IMR-90 (cell line): ENCODE results near the gene IFNA16. TPM values are rescaled to one million over a fixed set of nuclear protein-coding genes. Genes with fewer than 3 reads are reported as not detected.

ENCODE experiments used
- ATAC-seq: fragments of 200-7000 bp; cut with Tn5 transposase; 2 replicates; pipeline ENCODE4 v1.9.1; 2020; ENCODE audit warnings: low read depth, mild to moderate bottlenecking, moderate library complexity
- BruUV-seq: library from RNA; stranded (reverse); fragments of 400-500 nt; replicated peaks from 2 replicates; lab custom pipeline; 2021; lab: Mats Ljungman, UMichigan
- CTCF ChIA-PET: fragments of 300-600 bp; formaldehyde crosslinking; extraction: SDS; loops from one replicate; lab custom pipeline; 2021; ENCODE audit warnings: antibody characterized with exemption; lab: Yijun Ruan, JAX
- POLR2A ChIA-PET: fragments of 300-600 bp; sonication (Branson Sonifier 250); formaldehyde crosslinking; loops from one replicate; lab custom pipeline; 2022; ENCODE audit warnings: antibody characterized with exemption; ENCODE audit not compliant: unreplicated experiment; lab: Charles Lee
- DNase-seq: peaks from one replicate; pipeline ENCODE4 v3.0.0; 2013
- H2AFZ ChIP-seq: replicated peaks from 2 replicates; pipeline ENCODE3; 2013; ENCODE audit warnings: low read length, mild to moderate bottlenecking; ENCODE audit not compliant: poor library complexity
- H2AK5ac ChIP-seq: 2 replicates; pipeline ENCODE4 v1.6.1; 2013; ENCODE audit warnings: low read depth, low read length, inconsistent platforms
- H2AK9ac ChIP-seq: replicated peaks from 2 replicates; pipeline ENCODE3; 2013; ENCODE audit warnings: mild to moderate bottlenecking, low read depth, low read length, moderate library complexity; ENCODE audit not compliant: poor library complexity
- H2BK120ac ChIP-seq: 2 replicates; pipeline ENCODE4 v1.6.1; 2013; ENCODE audit warnings: low read depth, low read length, inconsistent platforms
- H2BK15ac ChIP-seq: 3 replicates; pipeline ENCODE4 v1.6.1; 2013; ENCODE audit warnings: low read depth, low read length, inconsistent platforms
- H2BK20ac ChIP-seq: 2 replicates; pipeline ENCODE4 v1.6.1; 2013; ENCODE audit warnings: low read depth, mild to moderate bottlenecking, inconsistent platforms, low read length, moderate library complexity
- H2BK5ac ChIP-seq: 2 replicates; pipeline ENCODE4 v1.6.1; 2013; ENCODE audit warnings: mild to moderate bottlenecking, low read depth, low read length, inconsistent platforms; ENCODE audit not compliant: poor library complexity, severe bottlenecking
- H3K14ac ChIP-seq: replicated peaks from 2 replicates; pipeline ENCODE4 v1.6.1; 2013; ENCODE audit warnings: low read depth, low read length, inconsistent platforms
- H3K18ac ChIP-seq: 2 replicates; pipeline ENCODE4 v1.6.1; 2013; ENCODE audit warnings: low read depth, low read length, control low read depth
- H3K23ac ChIP-seq: 2 replicates; pipeline ENCODE4 v1.6.1; 2013; ENCODE audit warnings: low read depth, low read length, inconsistent platforms
- H3K27ac ChIP-seq: 2 replicates; pipeline ENCODE4 v1.5.1; 2013; ENCODE audit warnings: mild to moderate bottlenecking, control low read depth, low read length; ENCODE audit not compliant: insufficient read depth
- H3K27me3 ChIP-seq: 2 replicates; pipeline ENCODE4 v1.6.1; 2013; ENCODE audit warnings: low read length; ENCODE audit not compliant: control insufficient read depth, insufficient read depth
- H3K36me3 ChIP-seq: 2 replicates; pipeline ENCODE4 v1.6.1; 2013; ENCODE audit warnings: low read length, mixed read lengths; ENCODE audit not compliant: control insufficient read depth, insufficient read depth
- H3K4ac ChIP-seq: 2 replicates; pipeline ENCODE4 v1.6.1; 2013; ENCODE audit warnings: low read depth, low read length, inconsistent platforms
- H3K4me1 ChIP-seq: 2 replicates; pipeline ENCODE4 v1.6.1; 2013; ENCODE audit warnings: low read length, mixed read lengths; ENCODE audit not compliant: control insufficient read depth, insufficient read depth
- H3K4me2 ChIP-seq: 2 replicates; pipeline ENCODE4 v1.6.1; 2013; ENCODE audit warnings: low read depth, mild to moderate bottlenecking, control low read depth, low read length, moderate library complexity
- H3K4me3 ChIP-seq: 2 replicates; pipeline ENCODE4 v1.5.1; 2013; ENCODE audit warnings: low read depth, mild to moderate bottlenecking, control low read depth, low read length, moderate library complexity; ENCODE audit not compliant: insufficient read depth
- H3K56ac ChIP-seq: 2 replicates; pipeline ENCODE4 v1.6.1; 2013; ENCODE audit warnings: low read length, inconsistent platforms; ENCODE audit not compliant: insufficient read depth; ENCODE audit errors: extremely low read depth
- H3K79me1 ChIP-seq, 2 experiments: 2 replicates each; pipeline ENCODE4 v1.6.1; 2013; ENCODE audit warnings: low read length in 2 of 2, inconsistent platforms in 1 of 2, low read depth in 1 of 2
- H3K9ac ChIP-seq: 2 replicates; pipeline ENCODE4 v1.6.1; 2013; ENCODE audit warnings: low read depth, low read length, control low read depth
- H3K9me1 ChIP-seq: 2 replicates; pipeline ENCODE4 v1.6.1; 2013; ENCODE audit warnings: low read length, inconsistent platforms; ENCODE audit not compliant: insufficient read depth
- H3K9me3 ChIP-seq: 2 replicates; pipeline ENCODE4 v1.6.1; 2013; ENCODE audit warnings: low read length; ENCODE audit not compliant: control insufficient read depth, insufficient read depth
- H4K20me1 ChIP-seq: 2 replicates; pipeline ENCODE4 v1.6.1; 2013; ENCODE audit warnings: low read length, inconsistent platforms; ENCODE audit not compliant: insufficient read depth
- H4K5ac ChIP-seq: 2 replicates; pipeline ENCODE4 v1.6.1; 2013; ENCODE audit warnings: mild to moderate bottlenecking, low read depth, low read length, control low read depth
- H4K8ac ChIP-seq, 2 experiments: 2 replicates each; pipeline ENCODE4 v1.6.1; 2013; ENCODE audit warnings: low read depth in 2 of 2, low read length in 2 of 2, control low read depth in 1 of 2, inconsistent platforms in 1 of 2
- H4K91ac ChIP-seq: 2 replicates; pipeline ENCODE4 v1.6.1; 2013; ENCODE audit warnings: low read depth, low read length, inconsistent platforms; ENCODE audit not compliant: insufficient read depth
- MXI1 ChIP-seq: IDR thresholded peaks from 2 replicates; pipeline ENCODE4 v1.6.1; 2012; ENCODE audit warnings: low read depth, mild to moderate bottlenecking, low read length, moderate library complexity, borderline replicate concordance
- NFE2L2 ChIP-seq: fragments of 150-350 bp; IDR thresholded peaks from 2 replicates; pipeline ENCODE4 v1.6.1; 2016; ENCODE audit warnings: low read depth, mild to moderate bottlenecking, low read length
- RAD21 ChIP-seq: IDR thresholded peaks from 2 replicates; pipeline ENCODE4 v1.6.1; 2012; ENCODE audit warnings: low read length, improper control_type of control experiment
- RFX5 ChIP-seq: IDR thresholded peaks from 2 replicates; pipeline ENCODE4 v1.8.0; 2012; ENCODE audit warnings: low read depth, mild to moderate bottlenecking, low read length, moderate library complexity
- WGBS, 2 experiments: methylation state at CpG; one replicate each; pipeline versions ENCODE4 v1.1.5 to v1.1.7; 2013; ENCODE audit warnings: missing lambda C conversion rate in 2 of 2; ENCODE audit not compliant: insufficient read length in 1 of 2; ENCODE audit errors: extremely low coverage in 2 of 2; 5-methylcytosine and 5-hydroxymethylcytosine counted together
- dilution Hi-C: fragments of 300-500 bp; cut with HindIII; formaldehyde crosslinking; loops from one replicate; pipeline ENCODE4 v1.14.3; 2018; ENCODE audit warnings: low sequenced_read_pairs; ENCODE audit not compliant: unreplicated experiment
- in situ Hi-C: fragments of 300-500 bp; cut with MboI; formaldehyde crosslinking; loops from 3 replicates; pipeline ENCODE4 v1.14.3; 2019; ENCODE audit warnings: low sequenced_read_pairs, inconsistent platforms, mixed read lengths
- intact Hi-C: fragments of 100-400 bp; cut with micrococcal nuclease; formaldehyde crosslinking; loops from 2 replicates; pipeline ENCODE4 v1.10.0; 2022
- polyA plus RNA-seq, 3 experiments: library from polyadenylated mRNA; depleted of rRNA; stranded (reverse); fragments of >200 nt; gene quantifications; 2 replicates each; pipeline ENCODE4 v1.2.3, GENCODE V29; 2012; ENCODE audit warnings: low replicate concordance in 1 of 3
- total RNA-seq: library from RNA; depleted of rRNA; stranded (reverse); fragments of >200 nt; gene quantifications from 2 replicates; pipeline ENCODE4 v1.2.3, GENCODE V29; 2012

The IFNA16 gene
- total and polyA plus RNA-seq, 2 of the 4 experiments (the other 2 are of a cell fraction), result not detected

DNA sequence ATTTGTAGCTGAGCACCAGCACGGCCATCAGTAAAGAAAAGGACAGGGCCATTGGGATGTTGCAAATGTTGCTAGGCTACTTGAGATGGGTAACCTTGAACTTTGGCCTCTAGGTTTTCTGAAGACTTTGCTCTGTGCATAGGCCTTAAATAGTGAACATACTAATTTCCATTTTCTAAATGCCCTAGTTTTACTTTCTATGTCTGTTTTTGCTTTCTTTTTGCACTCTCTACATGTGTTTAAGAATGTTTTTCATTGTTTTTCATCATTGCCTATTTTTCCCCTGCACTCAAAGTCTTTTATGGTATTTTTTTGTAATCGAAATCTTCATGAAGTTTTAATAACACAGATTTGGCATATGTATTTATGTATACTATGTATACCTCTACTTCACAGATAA, 11.0 kb upstream of the IFNA16 start, which contains the start of gene IFNA17:
TSS of gene IFNA17 (minus strand) at position 101 of the 400 bp plus-strand sequence. CDS start at position 52, 49 bp downstream.
- no peak for DNase-seq
- no TSS peak for BruUV-seq
- H4K5ac ChIP-seq, result no peak within 1 kb of the TSS
- ChIA-PET CTCF (interaction anchor here (1.7 kb wide), 1 partner anchor 167 kb away, joined by 4 read pairs; no protein-coding TSS in a partner anchor), POLR2A (no interaction called here)
- in situ Hi-C loops, result no loop called here
- H2BK120ac ChIP-seq, result no peak within 1 kb of the TSS
- intact Hi-C loops, result no loop called here
- no peak within 1 kb of the TSS for H2AK9ac ChIP-seq
- no peak within 1 kb of the TSS for H2BK15ac ChIP-seq
- no peaks in the 10 kb centered on the region for H3K36me3 ChIP-seq
- no CpG with 5 or more reads among the region's 2 CpGs for WGBS, 2 experiments
- no peak within 1 kb of the TSS for H3K18ac ChIP-seq
- dilution Hi-C loops, result no loop called here
- no peak within 1 kb of the TSS for H3K4ac ChIP-seq
- no peak within 1 kb of the TSS for H3K4me2 ChIP-seq
- H3K14ac ChIP-seq, result no peak within 1 kb of the TSS
- H2BK20ac ChIP-seq, result no peak within 1 kb of the TSS
- H3K4me3 ChIP-seq, result no peak within 1 kb of the TSS
- TF ChIP-seq NFE2L2 (no peak), RAD21 (no peak), MXI1 (no peak), RFX5 (no peak)
- no peak within 1 kb of the TSS for H4K8ac ChIP-seq
- no peaks in the 10 kb centered on the region for H4K20me1 ChIP-seq
- H2AFZ ChIP-seq, result no peak within 1 kb of the TSS
- H3K9ac ChIP-seq, result no peak within 1 kb of the TSS
- no peaks in the 10 kb centered on the region for H3K4me1 ChIP-seq
- H3K9me3 ChIP-seq, result no peaks in the 10 kb centered on the region
- no peak within 1 kb of the TSS for H2BK5ac ChIP-seq
- no peak for ATAC-seq
- H4K91ac ChIP-seq, result no peak within 1 kb of the TSS
- no peaks in the 10 kb centered on the region for H3K79me1 ChIP-seq
- no peak within 1 kb of the TSS for H3K27ac ChIP-seq
- no peak within 1 kb of the TSS for H3K23ac ChIP-seq
- no peak within 1 kb of the TSS for H2AK5ac ChIP-seq
- H3K9me1 ChIP-seq, result no peaks in the 10 kb centered on the region
- no peaks in the 10 kb centered on the region for H3K27me3 ChIP-seq
- no peak within 1 kb of the TSS for H3K56ac ChIP-seq
